Activated CD4-positive, alpha-beta T cell treated with anti-CD3 and anti-CD28 coated beads, Interleukin-2, amount 10 ng/mL, durations not matched to agents 7 days and 5 days (primary cell): ENCODE measurements around the gene PPFIA3. TPM values are rescaled to one million over a fixed set of nuclear protein-coding genes. Genes with fewer than 3 reads are reported as not detected.

ENCODE experiments used
- CTCF ChIA-PET: fragments of 350-600 bp; sonication (Branson Sonifier 250); formaldehyde crosslinking; loops from one replicate; lab custom pipeline; 2021; ENCODE audit warnings: antibody characterized with exemption; lab: Charles Lee
- POLR2A ChIA-PET: fragments of 350-600 bp; sonication (Branson Sonifier 250); formaldehyde crosslinking; loops from one replicate; lab custom pipeline; 2021; ENCODE audit warnings: antibody characterized with exemption; lab: Charles Lee
- DNase-seq: peaks from one replicate; pipeline ENCODE4 v3.0.0-alpha.2; 2020
- H3K27ac Mint-ChIP-seq: one replicate; pipeline ENCODE4 v1.8.0; 2021; ENCODE audit warnings: mild to moderate bottlenecking, moderate library complexity, mixed read lengths
- H3K27me3 Mint-ChIP-seq: one replicate; pipeline ENCODE4 v1.8.0; 2021; ENCODE audit warnings: mixed read lengths
- H3K36me3 Mint-ChIP-seq: one replicate; pipeline ENCODE4 v1.8.0; 2021; ENCODE audit warnings: low read depth, mixed read lengths
- H3K4me1 Mint-ChIP-seq: one replicate; pipeline ENCODE4 v1.8.0; 2021; ENCODE audit warnings: mixed read lengths
- H3K4me3 Mint-ChIP-seq: one replicate; pipeline ENCODE4 v1.8.0; 2021; ENCODE audit warnings: mild to moderate bottlenecking, moderate library complexity, mixed read lengths
- H3K9me3 Mint-ChIP-seq: one replicate; pipeline ENCODE4 v1.8.0; 2021; ENCODE audit warnings: mixed read lengths
- total RNA-seq, 2 experiments: library from RNA; stranded (reverse); gene quantifications; one replicate each; pipeline ENCODE4 v1.2.3, GENCODE V29; 2021

Gene PPFIA3
- total RNA-seq, 2 experiments from 2014 or later = 1.6 TPM

- peaks cover 69% of the 10 kb centered on the region for H3K27me3 Mint-ChIP-seq
- CTCF ChIA-PET = interaction anchor here (1.0 to 2.4 kb wide), 2 partner anchors 9 to 29 kb away, joined by 4 to 7 read pairs; no protein-coding TSS in a partner anchor
Measured at GRCh38 chr19:49148784-49149651, 29.7 kb downstream of the PPFIA3 start.

GRCh38 chr19:49149652-49150105, 30.3 kb downstream of the PPFIA3 start:
- CTCF ChIA-PET = interaction anchor here (1.0 to 2.4 kb wide), 3 partner anchors 10 to 52 kb away, joined by 4 to 10 read pairs (median 7); no protein-coding TSS in a partner anchor
- Mint-ChIP-seq H3K4me3 (peak overlapping the region; percentile 69), H3K27me3 (peaks cover 70% of the 10 kb centered on the region), H3K27ac (no peak overlapping the region), H3K4me1 (peaks cover 36% of the 10 kb centered on the region), H3K9me3 (no peaks in the 10 kb centered on the region), H3K36me3 (peaks cover 9% of the 10 kb centered on the region)
- POLR2A ChIA-PET = no interaction called here
- DNase-seq = no peak

More at GRCh38 chr19:49148784-49149651, 29.7 kb downstream of the PPFIA3 start:
- Mint-ChIP-seq H3K4me1 (peaks cover 36% of the 10 kb centered on the region), H3K9me3 (no peaks in the 10 kb centered on the region), H3K36me3 (peaks cover 9% of the 10 kb centered on the region), H3K4me3 (peak overlapping the region; percentile 38), H3K27ac (no peak overlapping the region)
- POLR2A ChIA-PET = no interaction called here
- DNase-seq = peak; percentile 77

GRCh38 chr19:49150106-49150943, 31.0 kb downstream of the PPFIA3 start:
- DNase-seq = peak; percentile 36
- POLR2A ChIA-PET = no interaction called here
- Mint-ChIP-seq H3K4me3 (peak overlapping the region; percentile 69), H3K9me3 (no peaks in the 10 kb centered on the region), H3K27me3 (peaks cover 74% of the 10 kb centered on the region), H3K36me3 (peaks cover 9% of the 10 kb centered on the region), H3K27ac (no peak overlapping the region), H3K4me1 (peaks cover 35% of the 10 kb centered on the region)
- CTCF ChIA-PET = interaction anchor here (0.6 to 2.4 kb wide), 5 partner anchors 11 to 319 kb away, joined by 3 to 10 read pairs (median 5); no protein-coding TSS in a partner anchor

- DNase-seq = no peak
- Mint-ChIP-seq H3K9me3 (no peaks in the 10 kb centered on the region), H3K27ac (no peak overlapping the region), H3K4me1 (peaks cover 30% of the 10 kb centered on the region), H3K4me3 (no peak overlapping the region), H3K27me3 (peaks cover 76% of the 10 kb centered on the region), H3K36me3 (peaks cover 9% of the 10 kb centered on the region)
- POLR2A ChIA-PET = interaction anchor here (0.7 kb wide), 1 partner anchor 48 kb away, joined by 8 read pairs; no protein-coding TSS in a partner anchor
- CTCF ChIA-PET = interaction anchor here (1.1 to 2.0 kb wide), 4 partner anchors 27 to 241 kb away, joined by 3 to 10 read pairs (median 3); partner anchors contain the start of gene LIN7B
Measured at GRCh38 chr19:49150944-49151243, 31.6 kb downstream of the PPFIA3 start.

DNA sequence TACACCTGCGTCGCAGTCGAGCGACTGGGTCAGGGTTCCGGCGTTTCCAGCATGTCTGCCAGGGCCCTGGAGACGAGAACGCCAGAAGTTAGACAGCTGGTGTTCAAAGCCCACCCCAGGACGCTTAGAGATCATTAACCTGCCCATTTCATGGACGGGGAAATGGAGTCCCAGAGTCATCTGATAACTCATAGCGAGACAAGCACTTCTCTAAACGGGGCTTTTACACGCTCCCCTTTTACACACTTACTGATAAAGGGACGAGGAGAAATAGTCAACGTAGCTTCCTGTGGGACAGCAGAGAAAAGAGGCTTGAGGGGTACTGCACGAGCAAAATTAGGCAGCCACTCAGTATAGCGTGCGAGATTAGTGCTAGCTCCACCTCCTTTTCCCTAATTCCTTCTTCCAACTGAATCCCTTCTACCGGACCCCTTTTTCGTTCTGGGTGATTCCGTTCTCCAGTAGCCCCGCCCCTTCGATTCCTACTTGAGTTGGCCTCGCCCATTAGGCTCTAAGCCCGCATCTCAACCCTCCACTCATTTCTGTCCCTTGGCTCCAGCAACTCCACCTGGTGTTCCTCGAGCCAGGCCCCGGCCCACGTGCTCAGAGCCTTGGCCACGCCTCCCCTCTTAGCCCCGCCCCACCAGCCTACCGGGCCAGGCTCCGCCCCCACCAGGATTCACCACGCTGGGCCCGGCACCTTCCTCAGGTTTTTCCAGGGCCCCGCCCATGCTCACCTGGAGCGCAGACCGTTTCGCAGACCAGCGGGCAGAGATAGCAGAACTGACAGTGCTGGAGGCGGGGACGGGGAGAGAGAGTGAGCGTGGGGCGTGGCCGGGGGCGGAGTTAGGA, 32.1 kb downstream of the PPFIA3 start:
- peak; percentile 26 for DNase-seq
- peaks cover 26% of the 10 kb centered on the region for H3K4me1 Mint-ChIP-seq
- no peak overlapping the region for H3K4me3 Mint-ChIP-seq
- no peak overlapping the region for H3K27ac Mint-ChIP-seq
- ChIA-PET CTCF (interaction anchor here (1.1 to 2.0 kb wide), 4 partner anchors 28 to 240 kb away, joined by 3 to 10 read pairs (median 3); partner anchors contain the start of gene LIN7B), POLR2A (interaction anchor here (0.7 kb wide), 1 partner anchor 48 kb away, joined by 8 read pairs; no protein-coding TSS in a partner anchor)
- H3K9me3 Mint-ChIP-seq = no peaks in the 10 kb centered on the region
- peaks cover 77% of the 10 kb centered on the region for H3K27me3 Mint-ChIP-seq
- H3K36me3 Mint-ChIP-seq = peaks cover 9% of the 10 kb centered on the region

DNA sequence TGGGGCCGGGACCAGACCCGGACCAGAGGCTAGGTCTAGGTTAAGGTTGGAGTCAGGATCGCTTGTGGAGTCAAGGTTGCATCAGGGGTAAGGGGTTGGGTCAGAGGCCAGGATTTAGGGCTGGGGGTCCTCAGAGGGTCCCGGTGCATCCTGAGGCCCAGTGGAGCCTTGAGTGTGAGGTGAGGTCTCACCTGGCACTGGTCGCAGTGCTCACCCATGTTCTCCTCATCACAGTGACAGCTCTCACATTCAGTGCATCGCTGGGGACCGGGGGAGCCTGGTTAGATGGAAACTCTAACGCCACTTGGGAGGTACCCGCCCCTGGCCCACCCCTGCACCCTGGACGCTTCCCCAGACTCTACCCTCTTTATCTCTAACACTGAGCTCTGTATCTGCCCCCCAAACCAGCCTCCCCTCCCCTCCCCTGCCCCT, 32.8 kb downstream of the PPFIA3 start:
- CTCF ChIA-PET = no interaction called here
- peaks cover 9% of the 10 kb centered on the region for H3K36me3 Mint-ChIP-seq
- H3K9me3 Mint-ChIP-seq = no peaks in the 10 kb centered on the region
- peaks cover 73% of the 10 kb centered on the region for H3K27me3 Mint-ChIP-seq
- H3K4me3 Mint-ChIP-seq = no peak overlapping the region
- no peak for DNase-seq
- peaks cover 26% of the 10 kb centered on the region for H3K4me1 Mint-ChIP-seq
- no peak overlapping the region for H3K27ac Mint-ChIP-seq
- POLR2A ChIA-PET = no interaction called here

- Mint-ChIP-seq H3K36me3 (peaks cover 9% of the 10 kb centered on the region), H3K9me3 (no peaks in the 10 kb centered on the region), H3K27me3 (peaks cover 73% of the 10 kb centered on the region), H3K4me3 (no peak overlapping the region), H3K4me1 (peaks cover 26% of the 10 kb centered on the region), H3K27ac (no peak overlapping the region)
- ChIA-PET CTCF (no interaction called here), POLR2A (no interaction called here)
- no peak for DNase-seq
Measured at GRCh38 chr19:49153167-49153809, 33.9 kb downstream of the PPFIA3 start.

DNA sequence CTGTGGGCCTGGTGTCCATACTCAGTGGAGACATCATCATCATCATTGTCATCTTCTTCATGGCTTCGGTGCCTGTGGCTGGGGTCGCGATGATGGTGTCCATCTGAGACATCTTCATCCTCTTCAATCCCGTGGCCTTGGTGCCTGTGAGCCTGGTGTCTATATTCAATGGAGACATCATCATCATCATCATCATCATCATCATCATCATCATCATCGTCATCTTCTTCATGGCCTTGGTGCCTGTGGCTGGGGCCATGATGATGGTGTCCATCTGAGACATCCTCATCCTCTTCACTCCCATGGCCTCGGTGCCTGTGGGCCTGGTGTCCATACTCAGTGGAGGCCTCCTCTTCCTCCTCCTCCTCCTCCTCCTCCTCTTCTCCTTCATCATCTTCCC, 34.9 kb downstream of the PPFIA3 start:
- peaks cover 68% of the 10 kb centered on the region for H3K27me3 Mint-ChIP-seq
- DNase-seq = no peak
- peaks cover 6% of the 10 kb centered on the region for H3K36me3 Mint-ChIP-seq
- ChIA-PET POLR2A (no interaction called here), CTCF (interaction anchor here (1.3 kb wide), 1 partner anchor 161 kb away, joined by 3 read pairs; the partner anchor contains the start of genes GYS1 and RUVBL2)
- no peaks in the 10 kb centered on the region for H3K9me3 Mint-ChIP-seq
- no peak overlapping the region for H3K27ac Mint-ChIP-seq
- no peak overlapping the region for H3K4me3 Mint-ChIP-seq
- H3K4me1 Mint-ChIP-seq = peaks cover 22% of the 10 kb centered on the region

GRCh38 chr19:49155005-49155819, 35.9 kb downstream of the PPFIA3 start, which contains the start of gene HRC:
HRC (minus strand) TSS chr19:49155396; CDS start chr19:49155237, 159 bp downstream.
- Mint-ChIP-seq H3K9me3 (no peaks in the 10 kb centered on the region), H3K36me3 (peaks cover 5% of the 10 kb centered on the region), H3K27me3 (peaks cover 64% of the 10 kb centered on the region), H3K4me1 (peaks cover 13% of the 10 kb centered on the region), H3K4me3 (no peak within 1 kb of the TSS), H3K27ac (no peak within 1 kb of the TSS)
- no peak for DNase-seq
- ChIA-PET POLR2A (no interaction called here), CTCF (interaction anchor here (0.8 to 1.3 kb wide), 2 partner anchors 49 to 162 kb away, joined by 3 read pairs; partner anchors contain the start of genes GYS1 and RUVBL2)

GRCh38 chr19:49155820-49156346, 36.5 kb downstream of the PPFIA3 start:
- Mint-ChIP-seq H3K4me1 (peaks cover 11% of the 10 kb centered on the region), H3K27me3 (peaks cover 66% of the 10 kb centered on the region), H3K36me3 (peaks cover 5% of the 10 kb centered on the region), H3K27ac (no peak overlapping the region), H3K9me3 (no peaks in the 10 kb centered on the region), H3K4me3 (no peak overlapping the region)
- ChIA-PET POLR2A (no interaction called here), CTCF (interaction anchor here (1.3 kb wide), 1 partner anchor 163 kb away, joined by 3 read pairs; the partner anchor contains the start of genes GYS1 and RUVBL2)
- DNase-seq = no peak
